ENCODE results near the gene CREB3L2.

Gene CREB3L2

GRCh38 chr7:137898839-137899721, 102.8 kb downstream of the CREB3L2 start:
- peak; percentile 42 to 49 for DNase-seq (ENCODE audit: low read depth in 2 of 2)

- no peak for DNase-seq (ENCODE audit: low read depth in 2 of 2)
Observed at GRCh38 chr7:137895301-137896221, 106.3 kb downstream of the CREB3L2 start.

- DNase-seq (ENCODE audit: low read depth in 2 of 2), result no peak
Observed at GRCh38 chr7:137893143-137893742, 108.6 kb downstream of the CREB3L2 start.

- DNase-seq (ENCODE audit: low read depth in 2 of 2), result no peak
Observed at GRCh38 chr7:137891016-137891655, 110.8 kb downstream of the CREB3L2 start.

GRCh38 chr7:137890449-137890921, 111.4 kb downstream of the CREB3L2 start:
- no peak for DNase-seq (ENCODE audit: low read depth in 2 of 2)

GRCh38 chr7:137888241-137888640, 113.6 kb downstream of the CREB3L2 start:
- no peak for DNase-seq (ENCODE audit: low read depth in 2 of 2)

GRCh38 chr7:137886746-137887145, 115.1 kb downstream of the CREB3L2 start:
- peak; percentile 47 to 59 for DNase-seq (ENCODE audit: low read depth in 2 of 2)

- DNase-seq (ENCODE audit: low read depth in 2 of 2), result no peak
Observed at GRCh38 chr7:137886281-137886680, 115.6 kb downstream of the CREB3L2 start.

- no peak for DNase-seq (ENCODE audit: low read depth in 2 of 2)
Observed at GRCh38 chr7:137885678-137886077, 116.2 kb downstream of the CREB3L2 start.

GRCh38 chr7:137882806-137883205, 119.1 kb downstream of the CREB3L2 start:
- DNase-seq (ENCODE audit: low read depth in 2 of 2), result no peak

GRCh38 chr7:137882261-137882668, 119.6 kb downstream of the CREB3L2 start:
- DNase-seq (ENCODE audit: low read depth in 2 of 2), result peak; percentile 95 to 96

GRCh38 chr7:137881607-137882260, 120.2 kb downstream of the CREB3L2 start:
- DNase-seq (ENCODE audit: low read depth in 2 of 2), result no peak

- DNase-seq (ENCODE audit: low read depth in 2 of 2), result peak; percentile 49 to 51
Observed at GRCh38 chr7:137880432-137880831, 121.5 kb downstream of the CREB3L2 start.

GRCh38 chr7:137879357-137880158, 122.3 kb downstream of the CREB3L2 start:
- no peak for DNase-seq (ENCODE audit: low read depth in 2 of 2)

GRCh38 chr7:137878333-137878961, 123.4 kb downstream of the CREB3L2 start:
- no peak for DNase-seq (ENCODE audit: low read depth in 2 of 2)

- no peak for DNase-seq (ENCODE audit: low read depth in 2 of 2)
Observed at GRCh38 chr7:137877027-137877675, 124.7 kb downstream of the CREB3L2 start.

- no peak for DNase-seq (ENCODE audit: low read depth in 2 of 2)
Observed at GRCh38 chr7:137875746-137876145, 126.1 kb downstream of the CREB3L2 start.

GRCh38 chr7:137873979-137874777, 127.7 kb downstream of the CREB3L2 start:
- peak; percentile 96 to 97 for DNase-seq (ENCODE audit: low read depth in 2 of 2)

Measured in fibroblast of skin of left quadriceps (primary cell).